HepG2 (cell line): ENCODE data around the gene BCL2L2. TPM values are rescaled to one million over a fixed set of nuclear protein-coding genes. Genes with fewer than 3 reads are reported as not detected.

Experiments used
- ATF7 ChIP-seq, 2 experiments: fragments of 450-650 bp in 1 of 2; sonication (generic) in 1 of 2; formaldehyde crosslinking in 1 of 2; IDR thresholded peaks; 2 replicates each; pipeline versions ENCODE4 v1.4.0 to v1.6.1; 2016 to 2020; ENCODE audit warnings: antibody characterized with exemption in 1 of 2, mild to moderate bottlenecking in 1 of 2, missing genetic modification reagents in 1 of 2
- DNMT3B ChIP-seq: conservative IDR thresholded peaks from 2 replicates; pipeline ENCODE4 v1.6.1; 2016; ENCODE audit warnings: missing biosample characterization, control low read depth
- HNRNPL ChIP-seq: fragments of 200-400 bp; formaldehyde crosslinking; IDR thresholded peaks from 2 replicates; pipeline ENCODE4 v1.6.1; 2017; ENCODE audit warnings: mild to moderate bottlenecking, low read depth, low read length
- HOXA7 ChIP-seq: sonication (generic); formaldehyde crosslinking; IDR thresholded peaks from 2 replicates; pipeline ENCODE4 v1.8.1; 2022; ENCODE audit warnings: mild to moderate bottlenecking, missing genetic modification reagents, moderate library complexity
- KLF15 ChIP-seq: sonication (generic); formaldehyde crosslinking; IDR thresholded peaks from 2 replicates; pipeline ENCODE4 v1.8.1; 2023; ENCODE audit warnings: borderline replicate concordance, mild to moderate bottlenecking, inconsistent platforms, missing genetic modification reagents, mixed read lengths
- KLF16 ChIP-seq, 2 experiments: sonication (generic) in 1 of 2; formaldehyde crosslinking in 1 of 2; IDR thresholded peaks; 2 replicates each; pipeline versions ENCODE4 v1.6.1 to v1.8.0; 2016 to 2023; ENCODE audit warnings: missing genetic modification reagents in 2 of 2, missing compliant biosample characterization in 1 of 2
- MAFG ChIP-seq: sonication (generic); formaldehyde crosslinking; IDR thresholded peaks from 2 replicates; pipeline ENCODE4 v1.5.1; 2020; ENCODE audit warnings: mild to moderate bottlenecking, missing genetic modification reagents
- MTA3 ChIP-seq: sonication (generic); formaldehyde crosslinking; IDR thresholded peaks from 2 replicates; pipeline ENCODE4 v1.4.0; 2020; ENCODE audit warnings: missing genetic modification reagents
- MXD4 ChIP-seq: IDR thresholded peaks from 2 replicates; pipeline ENCODE4 v1.6.1; 2016; ENCODE audit warnings: mild to moderate bottlenecking, missing biosample characterization, missing genetic modification reagents
- NR0B2 ChIP-seq: sonication (generic); formaldehyde crosslinking; IDR thresholded peaks from 2 replicates; pipeline ENCODE4 v1.4.0; 2020; ENCODE audit warnings: mild to moderate bottlenecking, missing genetic modification reagents
- PATZ1 ChIP-seq: sonication (generic); formaldehyde crosslinking; IDR thresholded peaks from 2 replicates; pipeline ENCODE4 v1.4.0; 2020; ENCODE audit warnings: missing genetic modification reagents
- PITX1 ChIP-seq: sonication (generic); formaldehyde crosslinking; IDR thresholded peaks from 2 replicates; pipeline ENCODE4 v1.5.1; 2020; ENCODE audit warnings: mild to moderate bottlenecking, missing genetic modification reagents
- POLR2G ChIP-seq: fragments of 200-400 bp; formaldehyde crosslinking; IDR thresholded peaks from 2 replicates; pipeline ENCODE4 v1.6.1; 2018; ENCODE audit warnings: mild to moderate bottlenecking, low read depth, low read length, moderate library complexity
- RARG ChIP-seq: sonication (generic); formaldehyde crosslinking; IDR thresholded peaks from 2 replicates; pipeline ENCODE4 v1.4.0; 2020; ENCODE audit warnings: low read depth, mild to moderate bottlenecking, missing genetic modification reagents
- SALL1 ChIP-seq: sonication (generic); formaldehyde crosslinking; IDR thresholded peaks from 2 replicates; pipeline ENCODE4 v1.8.0; 2022; ENCODE audit warnings: mild to moderate bottlenecking, missing genetic modification reagents
- STAT5B ChIP-seq: sonication (generic); formaldehyde crosslinking; IDR thresholded peaks from 2 replicates; pipeline ENCODE4 v1.4.0; 2020; ENCODE audit warnings: missing genetic modification reagents
- TARDBP ChIP-seq: sonication (generic); formaldehyde crosslinking; IDR thresholded peaks from 2 replicates; pipeline ENCODE4 v1.8.0; 2022; ENCODE audit warnings: mild to moderate bottlenecking, missing genetic modification reagents
- TGIF2 ChIP-seq: IDR thresholded peaks from 2 replicates; pipeline ENCODE4 v1.6.1; 2016; ENCODE audit warnings: control low read depth, missing compliant biosample characterization
- ZBTB3 ChIP-seq: sonication (generic); formaldehyde crosslinking; IDR thresholded peaks from 2 replicates; pipeline ENCODE4 v1.4.0; 2020; ENCODE audit warnings: low read depth, mild to moderate bottlenecking, moderate library complexity, missing genetic modification reagents, borderline replicate concordance
- ZNF260 ChIP-seq: sonication (generic); formaldehyde crosslinking; IDR thresholded peaks from 2 replicates; pipeline ENCODE4 v1.4.0; 2020; ENCODE audit warnings: missing genetic modification reagents, low read depth, mild to moderate bottlenecking, borderline replicate concordance
- ZNF263 ChIP-seq: sonication (generic); formaldehyde crosslinking; IDR thresholded peaks from 2 replicates; pipeline ENCODE4 v1.4.0; 2020; ENCODE audit warnings: missing genetic modification reagents
- ZNF337 ChIP-seq: sonication (generic); formaldehyde crosslinking; IDR thresholded peaks from 2 replicates; pipeline ENCODE4 v1.5.1; 2020; ENCODE audit warnings: missing genetic modification reagents, low read depth, mild to moderate bottlenecking, borderline replicate concordance
- ZNF33B ChIP-seq: sonication (generic); formaldehyde crosslinking; IDR thresholded peaks from 2 replicates; pipeline ENCODE4 v1.5.1; 2020; ENCODE audit warnings: mild to moderate bottlenecking, missing genetic modification reagents
- ZNF552 ChIP-seq: sonication (generic); formaldehyde crosslinking; IDR thresholded peaks from 2 replicates; pipeline ENCODE4 v1.9.0; 2022; ENCODE audit warnings: missing genetic modification reagents, mild to moderate bottlenecking, borderline replicate concordance
- ZNF589 ChIP-seq: sonication (generic); formaldehyde crosslinking; conservative IDR thresholded peaks from 2 replicates; pipeline ENCODE4 v1.8.0; 2022; ENCODE audit warnings: mild to moderate bottlenecking, moderate library complexity, missing genetic modification reagents
- ZNF691 ChIP-seq: sonication (generic); formaldehyde crosslinking; IDR thresholded peaks from 2 replicates; pipeline ENCODE4 v1.4.0; 2020; ENCODE audit warnings: missing genetic modification reagents, low read depth, mild to moderate bottlenecking, borderline replicate concordance
- ZNF772 ChIP-seq: sonication (generic); formaldehyde crosslinking; IDR thresholded peaks from 2 replicates; pipeline ENCODE4 v1.5.0; 2020; ENCODE audit warnings: mild to moderate bottlenecking, missing genetic modification reagents
- ZNF83 ChIP-seq: sonication (generic); formaldehyde crosslinking; IDR thresholded peaks from 2 replicates; pipeline ENCODE4 v1.4.0; 2020; ENCODE audit warnings: missing genetic modification reagents, mild to moderate bottlenecking, borderline replicate concordance
- polyA plus RNA-seq, 8 experiments: library from polyadenylated mRNA; depleted of rRNA in 3 of 8; stranded (reverse) in 7 of 8; unstranded in 1 of 8; fragments of >200 nt; fragmentation: Illumina TruSeq in 4 of 8; extraction: Trizol in 4 of 8; gene quantifications; 2 replicates each; pipeline versions ENCODE4 v1.2.1 to v1.2.3, GENCODE V29; 2011 to 2016; ENCODE audit warnings: low read depth in 4 of 8, missing spikeins in 1 of 8, mixed read lengths in 1 of 8; ENCODE audit not compliant: insufficient read depth in 1 of 8
- total RNA-seq, 5 experiments: library from RNA; depleted of rRNA; stranded (reverse); fragments of >200 nt; fragmentation: Illumina TruSeq; extraction: Trizol; gene quantifications; 2 replicates each; pipeline ENCODE4 v1.2.3, GENCODE V29; 2016; ENCODE audit warnings: low read depth in 1 of 5

Gene BCL2L2
- total and polyA plus RNA-seq, 2 of the 13 experiments (the other 11 are each of a cell fraction or from before 2014, with no cell fraction given): 28.1 to 49.8 TPM

GRCh38 chr14:23286902-23287479, 19.6 kb upstream of the BCL2L2 start (continued):
- TF ChIP-seq MTA3 (CRISPR knock-in tag) (no peak; the same call in 1 of the 2 replicates), ATF7 (IDR thresholded peaks at IDR 0.05) (no peak), ATF7 (CRISPR knock-in tag; IDR thresholded peaks at IDR 0.05) (no peak), SALL1 (CRISPR knock-in tag) (no peak), ZNF83 (CRISPR knock-in tag) (no peak), ZNF260 (CRISPR knock-in tag) (no peak), PATZ1 (CRISPR knock-in tag) (no peak), HOXA7 (CRISPR knock-in tag) (no peak), TGIF2 (CRISPR knock-in tag) (no peak), NR0B2 (CRISPR knock-in tag) (no peak), TARDBP (peak; percentile 54; the same call in 1 of the 2 replicates), MXD4 (no peak), STAT5B (CRISPR knock-in tag) (no peak), KLF15 (no peak), ZNF552 (CRISPR knock-in tag) (no peak), MAFG (CRISPR knock-in tag) (no peak), HNRNPL (no peak), ZNF691 (CRISPR knock-in tag) (no peak), PITX1 (no peak), ZNF589 (CRISPR knock-in tag) (no peak), ZNF33B (CRISPR knock-in tag) (no peak), DNMT3B (CRISPR knock-in tag) (no peak), ZNF263 (CRISPR knock-in tag) (peak; percentile 69; the same call in 1 of the 2 replicates), POLR2G (no peak), KLF16 (CRISPR knock-in tag; IDR thresholded peaks at IDR 0.05) (no peak), ZNF772 (CRISPR knock-in tag) (no peak), ZNF337 (CRISPR knock-in tag) (no peak; the same call in 1 of the 2 replicates), ZBTB3 (CRISPR knock-in tag) (0 out of 2 replicates have a peak, but pooled peaks have one; percentile 24), RARG (CRISPR knock-in tag) (0 out of 2 replicates have a peak, but pooled peaks have one; percentile 37)
